Activated CD4-positive, alpha-beta T cell treated with anti-CD3 and anti-CD28 coated beads, Interleukin-2, amount 10 ng/mL, durations not matched to agents 24 days and 14 days (primary cell): ENCODE results near the gene PFKM. TPM values are rescaled to one million over a fixed set of nuclear protein-coding genes. Genes with fewer than 3 reads are reported as not detected.
"Not testable (repeated sequence)": the region's sequence is repeated elsewhere in the genome, so short reads cannot be mapped to it uniquely, and the experiment has no call there.

ENCODE experiments used
- DNase-seq: peaks from one replicate; pipeline ENCODE4 v3.0.0; 2022
- H3K27ac Mint-ChIP-seq: one replicate; pipeline ENCODE4 v1.8.0; 2022; ENCODE audit warnings: mild to moderate bottlenecking, mixed read lengths
- H3K27me3 Mint-ChIP-seq: one replicate; pipeline ENCODE4 v1.8.0; 2022; ENCODE audit warnings: mixed read lengths
- H3K36me3 Mint-ChIP-seq: one replicate; pipeline ENCODE4 v1.8.0; 2022; ENCODE audit warnings: low read depth, mild to moderate bottlenecking, mixed read lengths
- H3K4me1 Mint-ChIP-seq: one replicate; pipeline ENCODE4 v1.8.0; 2021; ENCODE audit warnings: mixed read lengths
- H3K4me3 Mint-ChIP-seq: one replicate; pipeline ENCODE4 v1.8.0; 2022; ENCODE audit warnings: mild to moderate bottlenecking, moderate library complexity, mixed read lengths
- H3K9me3 Mint-ChIP-seq: one replicate; pipeline ENCODE4 v1.8.0; 2021; ENCODE audit warnings: mixed read lengths
- intact Hi-C: fragments of 100-400 bp; cut with micrococcal nuclease; formaldehyde crosslinking; loops from one replicate; pipeline ENCODE4 v1.15.1; 2023
- total RNA-seq: library from RNA; stranded (reverse); gene quantifications from 2 replicates; pipeline ENCODE4 v1.2.3, GENCODE V29; 2022

Gene PFKM
- total RNA-seq, 1 donor from 2014 or later: 93.2 TPM

- DNase-seq: no peak
- H3K27ac Mint-ChIP-seq: peak overlapping the region; percentile 20
- H3K4me3 Mint-ChIP-seq: no peak overlapping the region
- H3K36me3 Mint-ChIP-seq: peaks cover 40% of the 10 kb centered on the region
- H3K9me3 Mint-ChIP-seq: no peaks in the 10 kb centered on the region
- intact Hi-C loops: no loop called here
- H3K27me3 Mint-ChIP-seq: no peaks in the 10 kb centered on the region
- H3K4me1 Mint-ChIP-seq: peaks cover 15% of the 10 kb centered on the region
These were observed 32.1 kb downstream of the PFKM start for GRCh38 chr12:48151103-48151771.

GRCh38 chr12:48155786-48156185 lies 36.6 kb downstream of the PFKM start:
- not testable (repeated sequence) for H3K9me3 Mint-ChIP-seq, H3K4me3 Mint-ChIP-seq, H3K27me3 Mint-ChIP-seq, H3K27ac Mint-ChIP-seq, DNase-seq
- Mint-ChIP-seq H3K4me1 (peaks cover 30% of the 10 kb centered on the region), H3K36me3 (peaks cover 26% of the 10 kb centered on the region)
- intact Hi-C loops: loop anchor here (5.0 kb wide), 1 partner anchor 193 kb away; the partner anchor contains the start of gene TMEM106C

GRCh38 chr12:48156652-48157017 lies 37.5 kb downstream of the PFKM start:
- H3K4me3 Mint-ChIP-seq: peak overlapping the region; percentile 98
- DNase-seq: no peak
- peaks cover 3% of the 10 kb centered on the region for H3K27me3 Mint-ChIP-seq
- intact Hi-C loops: loop anchor here (1.0 to 5.0 kb wide), 4 partner anchors 37 to 194 kb away; partner anchors contain the start of genes PFKM, SENP1 and TMEM106C
- H3K36me3 Mint-ChIP-seq: peaks cover 24% of the 10 kb centered on the region
- H3K9me3 Mint-ChIP-seq: no peaks in the 10 kb centered on the region
- peak overlapping the region; percentile 96 for H3K27ac Mint-ChIP-seq
- H3K4me1 Mint-ChIP-seq: peaks cover 30% of the 10 kb centered on the region

GRCh38 chr12:48157018-48157888 lies 38.1 kb downstream of the PFKM start, which contains the start of gene ASB8:
Gene ASB8 (minus strand): TSS chr12:48157515. CDS start chr12:48153496, 4,019 bp downstream.
- Mint-ChIP-seq H3K4me1 (peaks cover 24% of the 10 kb centered on the region), H3K4me3 (peak within 1 kb of the TSS; percentile 98), H3K27ac (peak within 1 kb of the TSS; percentile 96), H3K27me3 (peaks cover 6% of the 10 kb centered on the region), H3K36me3 (peaks cover 18% of the 10 kb centered on the region), H3K9me3 (no peaks in the 10 kb centered on the region)
- intact Hi-C loops: loop anchor here (1.0 to 5.0 kb wide), 4 partner anchors 38 to 195 kb away; partner anchors contain the start of genes PFKM, SENP1 and TMEM106C
- DNase-seq: peak; percentile 100

- peaks cover 24% of the 10 kb centered on the region for H3K4me1 Mint-ChIP-seq
- H3K27me3 Mint-ChIP-seq: peaks cover 9% of the 10 kb centered on the region
- DNase-seq: peak; percentile 67
- peak overlapping the region; percentile 98 for H3K4me3 Mint-ChIP-seq
- peaks cover 14% of the 10 kb centered on the region for H3K36me3 Mint-ChIP-seq
- intact Hi-C loops: loop anchor here (1.0 to 5.0 kb wide), 4 partner anchors 39 to 196 kb away; partner anchors contain the start of genes PFKM, SENP1 and TMEM106C
- peak overlapping the region; percentile 96 for H3K27ac Mint-ChIP-seq
- H3K9me3 Mint-ChIP-seq: no peaks in the 10 kb centered on the region
These were observed 38.8 kb downstream of the PFKM start for GRCh38 chr12:48157889-48158370.

GRCh38 chr12:48160046-48160445 lies 40.9 kb downstream of the PFKM start:
- H3K27me3 Mint-ChIP-seq: peaks cover 19% of the 10 kb centered on the region
- intact Hi-C loops: no loop called here
- H3K9me3 Mint-ChIP-seq: no peaks in the 10 kb centered on the region
- no peak for DNase-seq
- no peak overlapping the region for H3K27ac Mint-ChIP-seq
- peaks cover 4% of the 10 kb centered on the region for H3K36me3 Mint-ChIP-seq
- peaks cover 16% of the 10 kb centered on the region for H3K4me1 Mint-ChIP-seq
- H3K4me3 Mint-ChIP-seq: no peak overlapping the region

- peaks cover 4% of the 10 kb centered on the region for H3K36me3 Mint-ChIP-seq
- H3K9me3 Mint-ChIP-seq: no peaks in the 10 kb centered on the region
- peaks cover 16% of the 10 kb centered on the region for H3K4me1 Mint-ChIP-seq
- H3K27ac Mint-ChIP-seq: no peak overlapping the region
- no peak for DNase-seq
- intact Hi-C loops: no loop called here
- H3K4me3 Mint-ChIP-seq: no peak overlapping the region
- peaks cover 23% of the 10 kb centered on the region for H3K27me3 Mint-ChIP-seq
These were observed 41.6 kb downstream of the PFKM start for GRCh38 chr12:48160807-48161206.

- Mint-ChIP-seq H3K36me3 (no peaks in the 10 kb centered on the region), H3K27me3 (peaks cover 30% of the 10 kb centered on the region), H3K4me1 (peaks cover under 1% of the 10 kb centered on the region), H3K27ac (no peak overlapping the region), H3K9me3 (no peaks in the 10 kb centered on the region), H3K4me3 (no peak overlapping the region)
- no peak for DNase-seq
- intact Hi-C loops: no loop called here
These were observed 44.1 kb downstream of the PFKM start for GRCh38 chr12:48163150-48163747.

- H3K27ac Mint-ChIP-seq: no peak overlapping the region
- no peaks in the 10 kb centered on the region for H3K9me3 Mint-ChIP-seq
- no peak overlapping the region for H3K4me3 Mint-ChIP-seq
- peaks cover 30% of the 10 kb centered on the region for H3K27me3 Mint-ChIP-seq
- no peaks in the 10 kb centered on the region for H3K36me3 Mint-ChIP-seq
- no peak for DNase-seq
- H3K4me1 Mint-ChIP-seq: no peaks in the 10 kb centered on the region
- intact Hi-C loops: loop anchor here (2.0 kb wide), 1 partner anchor 58 kb away; the partner anchor contains the start of gene SENP1
These were observed 45.3 kb downstream of the PFKM start for GRCh38 chr12:48164451-48164850.

- Mint-ChIP-seq H3K4me1 (no peaks in the 10 kb centered on the region), H3K4me3 (no peak overlapping the region), H3K27ac (no peak overlapping the region), H3K27me3 (peaks cover 30% of the 10 kb centered on the region), H3K36me3 (no peaks in the 10 kb centered on the region), H3K9me3 (no peaks in the 10 kb centered on the region)
- DNase-seq: peak; percentile 88
- intact Hi-C loops: loop anchor here (2.0 to 5.0 kb wide), 3 partner anchors 59 to 448 kb away; partner anchors contain the start of gene SENP1
These were observed 46.2 kb downstream of the PFKM start for GRCh38 chr12:48165089-48165981.

- no peak overlapping the region for H3K4me3 Mint-ChIP-seq
These were observed 49.8 kb downstream of the PFKM start for GRCh38 chr12:48169011-48169410.

GRCh38 chr12:48175613-48176416 lies 56.7 kb downstream of the PFKM start:
- Mint-ChIP-seq H3K4me1 (peaks cover 14% of the 10 kb centered on the region), H3K36me3 (no peaks in the 10 kb centered on the region), H3K9me3 (no peaks in the 10 kb centered on the region), H3K4me3 (peak overlapping the region; percentile 36), H3K27me3 (peaks cover 39% of the 10 kb centered on the region), H3K27ac (no peak overlapping the region)
- DNase-seq: no peak
- intact Hi-C loops: no loop called here

More at GRCh38 chr12:48169011-48169410, 49.8 kb downstream of the PFKM start:
- no peaks in the 10 kb centered on the region for H3K9me3 Mint-ChIP-seq
- H3K36me3 Mint-ChIP-seq: no peaks in the 10 kb centered on the region
- intact Hi-C loops: loop anchor here (5.0 kb wide), 2 partner anchors 87 to 452 kb away; no protein-coding TSS in a partner anchor
- H3K27me3 Mint-ChIP-seq: peaks cover 18% of the 10 kb centered on the region
- H3K4me1 Mint-ChIP-seq: peaks cover 2% of the 10 kb centered on the region
- no peak for DNase-seq
- H3K27ac Mint-ChIP-seq: no peak overlapping the region
